ENCODE measurements around the gene DHFR. TPM values are rescaled to one million over a fixed set of nuclear protein-coding genes. Genes with fewer than 3 reads are reported as not detected.

Gene DHFR
- total RNA-seq, 2 donors from 2014 or later, result 1.8 to 2.0 TPM

- ATAC-seq (no peak), DNase-seq (no peak)
- 21 to 30% methylated on average over 1 of the region's 1 CpG for WGBS, 2 donors
- Histone ChIP-seq H3K4me3 (no peak overlapping the region), H3K27me3 (no peaks in the 10 kb centered on the region), H3K9me3 (no peaks in the 10 kb centered on the region), H3K4me1 (no peaks in the 10 kb centered on the region), H3K36me3 (replicated peaks in 1 of 2; ENCODE audit: insufficient read depth in 1 of 2, low read depth in 2 of 2) (no peaks in the 10 kb centered on the region), H3K27ac (no peak overlapping the region)
- intact Hi-C loops (cut with DNase I), result no loop called here
- TF ChIP-seq POLR2A (IDR thresholded peaks at IDR 0.05) (no peak), CTCF (IDR thresholded peaks at IDR 0.05) (no peak)
Measured at GRCh38 chr5:80701597-80701996, 46.8 kb upstream of the DHFR start.

GRCh38 chr5:80698369-80698768 is 43.6 kb upstream of the DHFR start:
- intact Hi-C loops (cut with DNase I), result no loop called here
- no peaks in the 10 kb centered on the region for H3K4me1 ChIP-seq
- no peaks in the 10 kb centered on the region for H3K27me3 ChIP-seq
- H3K27ac ChIP-seq, result no peak overlapping the region
- no peaks in the 10 kb centered on the region for H3K36me3 ChIP-seq (replicated peaks in 1 of 2; ENCODE audit: insufficient read depth in 1 of 2, low read depth in 2 of 2)
- no peaks in the 10 kb centered on the region for H3K9me3 ChIP-seq
- TF ChIP-seq POLR2A (IDR thresholded peaks at IDR 0.05) (no peak), CTCF (IDR thresholded peaks at IDR 0.05) (no peak)
- 74 to 76% methylated on average over 5 of the region's 5 CpGs for WGBS, 2 donors
- H3K4me3 ChIP-seq, result no peak overlapping the region
- no peak for ATAC-seq
- DNase-seq, result no peak

GRCh38 chr5:80697100-80697499 is 42.3 kb upstream of the DHFR start:
- intact Hi-C loops (cut with DNase I), result no loop called here
- 21 to 26% methylated on average over 3 of the region's 3 CpGs for WGBS, 2 donors
- TF ChIP-seq POLR2A (IDR thresholded peaks at IDR 0.05), result no peak
- no peak for TF ChIP-seq CTCF (IDR thresholded peaks at IDR 0.05)
- Histone ChIP-seq H3K4me3 (no peak overlapping the region), H3K9me3 (no peaks in the 10 kb centered on the region), H3K36me3 (replicated peaks in 1 of 2; ENCODE audit: insufficient read depth in 1 of 2, low read depth in 2 of 2) (no peaks in the 10 kb centered on the region), H3K27ac (no peak overlapping the region), H3K4me1 (no peaks in the 10 kb centered on the region), H3K27me3 (no peaks in the 10 kb centered on the region)
- DNase-seq (no peak), ATAC-seq (no peak)

- no peak for ATAC-seq
- Histone ChIP-seq H3K4me3 (no peak overlapping the region), H3K27me3 (no peaks in the 10 kb centered on the region), H3K36me3 (replicated peaks in 1 of 2; ENCODE audit: insufficient read depth in 1 of 2, low read depth in 2 of 2) (no peaks in the 10 kb centered on the region), H3K27ac (no peak overlapping the region), H3K4me1 (no peaks in the 10 kb centered on the region), H3K9me3 (no peaks in the 10 kb centered on the region)
- no peak for DNase-seq
- WGBS, 2 donors, result 95 to 97% methylated on average over 3 of the region's 3 CpGs
- intact Hi-C loops (cut with DNase I), result no loop called here
- TF ChIP-seq CTCF (IDR thresholded peaks at IDR 0.05), result no peak
- no peak for TF ChIP-seq POLR2A (IDR thresholded peaks at IDR 0.05)
Measured at GRCh38 chr5:80696450-80696849, 41.7 kb upstream of the DHFR start.

GRCh38 chr5:80695666-80696065 is 40.9 kb upstream of the DHFR start:
- Histone ChIP-seq H3K9me3 (no peaks in the 10 kb centered on the region), H3K36me3 (replicated peaks in 1 of 2; ENCODE audit: insufficient read depth in 1 of 2, low read depth in 2 of 2) (no peaks in the 10 kb centered on the region), H3K27me3 (no peaks in the 10 kb centered on the region), H3K4me3 (no peak overlapping the region), H3K4me1 (no peaks in the 10 kb centered on the region), H3K27ac (no peak overlapping the region)
- intact Hi-C loops (cut with DNase I), result no loop called here
- DNase-seq (no peak), ATAC-seq (no peak)
- 96 to 98% methylated on average over 3 of the region's 3 CpGs for WGBS, 2 donors
- TF ChIP-seq POLR2A (IDR thresholded peaks at IDR 0.05), result no peak
- TF ChIP-seq CTCF (IDR thresholded peaks at IDR 0.05), result no peak

All from body of pancreas (tissue), 4 donors.